Lung (tissue), 12 donors: ENCODE results near the gene IFIT3. TPM values are rescaled to one million over a fixed set of nuclear protein-coding genes. Genes with fewer than 3 reads are reported as not detected.

ENCODE experiments used
- ATAC-seq: fragments of 200-7000 bp; cut with Tn5 transposase; one replicate; pipeline ENCODE4 v1.9.1; 2020; ENCODE audit warnings: moderate number of reproducible peaks; ENCODE audit not compliant: insufficient read depth, low FRiP score
- DNase-seq, 3 donors: peaks; one replicate each; pipeline ENCODE4 v3.0.0-alpha.2; 2013 to 2017
- H3K27ac ChIP-seq, 2 donors: one replicate each; pipeline ENCODE4 v1.5.1; 2013; ENCODE audit warnings: mild to moderate bottlenecking in 2 of 2, moderate library complexity in 2 of 2, control low read depth in 1 of 2, inconsistent platforms in 1 of 2, low read depth in 1 of 2, low read length in 1 of 2
- H3K27me3 ChIP-seq, 3 donors: one replicate each; pipeline ENCODE4 v1.5.1; 2013; ENCODE audit warnings: low read length in 2 of 3; ENCODE audit not compliant: control insufficient read depth in 3 of 3, insufficient read depth in 3 of 3
- H3K36me3 ChIP-seq, 4 donors: one replicate each; pipeline ENCODE4 v1.5.1; 2013; ENCODE audit warnings: low read length in 4 of 4, mild to moderate bottlenecking in 1 of 4, moderate library complexity in 1 of 4; ENCODE audit not compliant: control insufficient read depth in 4 of 4, insufficient read depth in 4 of 4
- H3K4me1 ChIP-seq, 5 donors: one replicate each; pipeline ENCODE4 v1.5.1; 2013; ENCODE audit warnings: low read length in 5 of 5, mild to moderate bottlenecking in 2 of 5, moderate library complexity in 1 of 5; ENCODE audit not compliant: control insufficient read depth in 5 of 5, insufficient read depth in 5 of 5
- H3K4me3 ChIP-seq: one replicate; pipeline ENCODE4 v1.5.1; 2013; ENCODE audit warnings: mild to moderate bottlenecking, control low read depth, moderate library complexity
- H3K9ac ChIP-seq, 2 donors: one replicate each; pipeline ENCODE4 v1.5.1; 2013; ENCODE audit warnings: low read length in 2 of 2, control low read depth in 1 of 2; ENCODE audit not compliant: insufficient read depth in 1 of 2
- H3K9me3 ChIP-seq, 4 donors: one replicate each; pipeline ENCODE4 v1.5.1; 2013; ENCODE audit warnings: low read length in 3 of 4, mild to moderate bottlenecking in 1 of 4, moderate library complexity in 1 of 4; ENCODE audit not compliant: control insufficient read depth in 4 of 4, insufficient read depth in 3 of 4
- CTCF ChIP-seq: IDR thresholded peaks from 2 replicates; pipeline ENCODE4 v1.5.1; 2012; ENCODE audit warnings: mild to moderate bottlenecking; ENCODE audit errors: control extremely low read depth, extremely low read depth
- WGBS, 2 donors: extraction: QIAGEN DNeasy Blood & Tissue Kit; methylation state at CpG; one replicate each; pipeline ENCODE4 v1.1.7; 2013; 5-methylcytosine and 5-hydroxymethylcytosine counted together
- polyA plus RNA-seq, 2 donors: library from polyadenylated mRNA; stranded (reverse); fragments of 200-250 nt; gene quantifications; one replicate each; pipeline ENCODE4 v1.2.1, GENCODE V29; 2013
- total RNA-seq, 2 donors: library from RNA; depleted of rRNA in 1 of 2; stranded (reverse); fragments of >200 nt in 1 of 2; gene quantifications; one replicate each; pipeline ENCODE4 v1.2.1, GENCODE V29; 2014 to 2021
- donor health status: control.
- donor health status: control.
- donor health status: Bipolar disorder and iron deficiency.
- donor health status: healthy.
- donor health status: DM: yes; HTN: yes; CAD: no.

IFIT3 gene
- total and polyA plus RNA-seq, 4 donors: 12.6 to 47.7 (median 22.3) TPM

DNA sequence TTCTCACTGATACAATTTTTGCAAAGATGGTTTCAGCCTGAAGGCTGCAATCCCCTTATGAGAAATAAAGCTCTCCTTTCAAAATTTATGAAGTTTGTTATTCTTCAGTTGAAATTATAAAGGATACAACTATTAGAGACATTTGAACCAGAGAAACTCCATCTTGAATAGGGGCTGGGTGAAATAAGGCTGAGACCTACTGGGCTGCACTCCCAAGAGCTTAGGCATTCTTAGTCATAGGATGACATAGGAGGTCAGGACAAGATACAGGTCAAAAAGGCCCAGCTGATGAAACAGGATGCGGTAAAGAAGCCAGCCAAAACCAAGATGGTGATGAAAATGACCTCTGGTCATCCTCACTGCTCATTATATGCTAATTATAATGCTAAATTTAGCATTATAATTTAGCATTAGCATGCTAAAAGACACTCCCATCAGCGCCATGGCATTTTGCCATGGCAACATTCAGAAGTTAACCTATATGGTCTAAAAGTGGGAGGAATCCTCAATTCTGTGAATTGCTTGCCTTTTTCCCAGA lies 27.7 kb downstream of the IFIT3 start:
- ATAC-seq (no peak), DNase-seq (peak in 2 of 3 donors; percentile 67)
- Histone ChIP-seq H3K36me3 (peaks cover 0 to 2% (median 0%) of the 10 kb centered on the region in 4 donors), H3K9me3 (no peaks in the 10 kb centered on the region), H3K4me3 (no peak overlapping the region), H3K4me1 (peaks cover 2 to 41% (median 20%) of the 10 kb centered on the region in 5 donors), H3K27ac (no peak overlapping the region), H3K9ac (no peak overlapping the region), H3K27me3 (no peaks in the 10 kb centered on the region)
- 91 to 96% methylated on average over 2 of the region's 2 CpGs for whole genome bisulfite sequencing, 2 donors
- no peak for TF ChIP-seq CTCF

DNA sequence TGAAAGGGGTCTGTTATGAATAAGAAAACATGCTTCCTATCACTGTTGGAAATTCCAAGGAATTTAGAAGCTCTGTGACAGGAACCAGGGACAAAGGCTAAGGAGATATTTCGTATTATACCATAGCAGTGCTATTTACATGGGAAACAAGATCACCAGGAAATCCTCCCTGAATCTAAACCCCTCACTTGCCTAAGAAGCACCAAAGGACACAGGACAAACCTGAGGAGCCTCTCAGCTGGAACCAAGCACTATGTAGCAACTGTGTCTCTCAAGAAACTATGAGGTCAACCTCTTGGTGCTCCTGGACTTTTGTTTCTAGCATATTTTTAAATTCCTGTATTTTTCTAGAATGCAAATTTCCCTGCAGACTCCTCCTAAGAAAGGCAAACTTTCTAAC lies 29.3 kb downstream of the IFIT3 start:
- no peak for DNase-seq
- H3K36me3 ChIP-seq: peaks cover 0 to 2% (median 0%) of the 10 kb centered on the region in 4 donors
- H3K9ac ChIP-seq: no peak overlapping the region
- H3K9me3 ChIP-seq: no peaks in the 10 kb centered on the region
- H3K27ac ChIP-seq: no peak overlapping the region
- no peak for ATAC-seq
- H3K4me3 ChIP-seq: no peak overlapping the region
- TF ChIP-seq CTCF: no peak
- H3K27me3 ChIP-seq: no peaks in the 10 kb centered on the region
- WGBS, 2 donors: 62 to 79% methylated on average over 1 of the region's 1 CpG
- H3K4me1 ChIP-seq: peaks cover 0 to 25% (median 4%) of the 10 kb centered on the region in 5 donors

DNA sequence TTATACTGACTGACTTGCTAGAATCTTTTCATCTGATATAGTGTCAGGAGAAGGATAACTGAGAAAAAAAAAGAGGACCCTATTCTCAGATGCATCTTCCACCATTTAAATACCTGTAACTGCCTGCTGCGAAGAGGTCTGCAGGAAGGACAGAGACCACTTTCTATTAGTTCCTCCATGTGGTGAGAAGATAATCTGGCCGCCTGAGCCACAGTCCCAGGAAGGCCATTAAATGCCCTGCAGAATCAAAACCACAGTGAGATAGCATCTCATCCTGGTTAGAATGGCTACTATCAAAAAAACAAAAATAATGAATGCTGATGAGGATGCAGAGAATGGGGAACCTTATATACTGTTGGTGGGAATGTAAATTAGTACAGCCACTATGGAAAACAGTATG lies 30.2 kb downstream of the IFIT3 start:
- WGBS, 2 donors: 34 to 64% methylated on average over 2 of the region's 2 CpGs
- Histone ChIP-seq H3K27ac (no peak overlapping the region), H3K27me3 (no peaks in the 10 kb centered on the region), H3K9me3 (no peaks in the 10 kb centered on the region), H3K4me3 (no peak overlapping the region), H3K9ac (no peak overlapping the region), H3K36me3 (peaks cover 0 to 2% (median 0%) of the 10 kb centered on the region in 4 donors), H3K4me1 (peaks cover 0 to 19% (median 1%) of the 10 kb centered on the region in 5 donors)
- TF ChIP-seq CTCF: no peak
- no peak for DNase-seq
- ATAC-seq: no peak

DNA sequence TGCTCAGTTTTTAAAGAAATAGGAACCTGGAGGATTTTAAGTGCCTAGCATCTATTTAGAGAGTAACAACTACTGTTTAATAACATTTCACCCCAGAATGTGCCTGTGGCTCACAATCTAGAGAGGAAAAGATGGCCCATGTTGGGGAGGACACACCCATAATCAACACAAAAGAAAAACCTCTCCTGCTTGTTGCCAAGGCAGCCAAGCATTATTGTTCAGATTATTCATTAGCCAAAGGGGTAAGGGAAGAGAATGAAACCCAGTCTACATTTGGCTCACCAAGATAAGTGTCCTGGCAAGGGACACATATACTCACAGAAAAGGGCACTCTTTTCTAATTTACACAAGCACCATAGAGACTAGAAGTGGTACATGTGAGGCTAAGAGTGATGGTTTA lies 32.4 kb downstream of the IFIT3 start:
- Histone ChIP-seq H3K9ac (no peak overlapping the region), H3K4me1 (peaks cover 0 to 19% (median 3%) of the 10 kb centered on the region in 5 donors), H3K9me3 (no peaks in the 10 kb centered on the region), H3K27ac (no peak overlapping the region), H3K36me3 (no peaks in the 10 kb centered on the region), H3K4me3 (no peak overlapping the region), H3K27me3 (no peaks in the 10 kb centered on the region)
- DNase-seq (no peak), ATAC-seq (no peak)
- no peak for TF ChIP-seq CTCF
